ENCODE measurements around the gene NMT2. TPM values are rescaled to one million over a fixed set of nuclear protein-coding genes. Genes with fewer than 3 reads are reported as not detected.

The NMT2 gene
- total and polyA plus RNA-seq, 2 of the 4 experiments (the other 2 are of a cell fraction) = 18.7 to 41.0 TPM

- Histone ChIP-seq H3K9me3 (ENCODE audit: control insufficient read depth, insufficient read depth, low read length) (no peaks in the 10 kb centered on the region), H2AK9ac (replicated peaks; ENCODE audit: low read depth, low read length, poor library complexity) (no peak overlapping the region), H4K20me1 (ENCODE audit: insufficient read depth, low read length) (no peaks in the 10 kb centered on the region), H3K27ac (ENCODE audit: insufficient read depth, low read length) (no peak overlapping the region), H4K5ac (ENCODE audit: low read depth, low read length) (no peak overlapping the region), H2BK120ac (ENCODE audit: low read depth, low read length) (no peak overlapping the region), H2AFZ (replicated peaks; ENCODE audit: low read length, poor library complexity) (no peak overlapping the region), H3K4me1 (ENCODE audit: control insufficient read depth, insufficient read depth, low read length) (no peaks in the 10 kb centered on the region), H3K14ac (replicated peaks; ENCODE audit: low read depth, low read length) (no peak overlapping the region), H3K4me3 (ENCODE audit: insufficient read depth, low read depth, low read length) (no peak overlapping the region), H3K18ac (ENCODE audit: low read depth, low read length) (no peak overlapping the region), H3K4ac (ENCODE audit: low read depth, low read length) (no peak overlapping the region), H2BK5ac (ENCODE audit: low read depth, low read length, poor library complexity, severe bottlenecking) (no peak overlapping the region), H3K9me1 (ENCODE audit: insufficient read depth, low read length) (peaks cover under 1% of the 10 kb centered on the region; the same call in 1 of the 2 replicates), H2BK20ac (ENCODE audit: low read depth, low read length) (no peak overlapping the region), H3K4me2 (ENCODE audit: low read depth, low read length) (no peak overlapping the region), H4K91ac (ENCODE audit: insufficient read depth, low read depth, low read length) (no peak overlapping the region), H3K27me3 (ENCODE audit: control insufficient read depth, insufficient read depth, low read length) (no peaks in the 10 kb centered on the region), H3K36me3 (ENCODE audit: control insufficient read depth, insufficient read depth, low read length) (no peaks in the 10 kb centered on the region), H2BK15ac (ENCODE audit: low read depth, low read length) (no peak overlapping the region), H3K9ac (ENCODE audit: low read depth, low read length) (no peak overlapping the region), H3K56ac (ENCODE audit: extremely low read depth, insufficient read depth, low read length) (no peak overlapping the region), H4K8ac (ENCODE audit: low read depth in 2 of 2, low read length in 2 of 2) (no peak overlapping the region), H3K79me1 (ENCODE audit: low read depth in 1 of 2, low read length in 2 of 2) (no peaks in the 10 kb centered on the region), H3K23ac (ENCODE audit: low read depth, low read length) (no peak overlapping the region), H2AK5ac (ENCODE audit: low read depth, low read length) (no peak overlapping the region)
- in situ Hi-C loops (cut with MboI; ENCODE audit: low sequenced_read_pairs) = loop anchor here (25.0 kb wide), 1 partner anchor 579 kb away; no protein-coding TSS in a partner anchor
- DNase-seq (no peak), ATAC-seq (ENCODE audit: low read depth) (no peak)
- intact Hi-C loops (cut with micrococcal nuclease) = no loop called here
- CTCF ChIA-PET = no interaction called here
- dilution Hi-C loops (cut with HindIII; ENCODE audit: low sequenced_read_pairs, unreplicated experiment) = no loop called here
- no TSS peak for BruUV-seq (replicated peaks)
- POLR2A ChIA-PET (ENCODE audit: unreplicated experiment) = no interaction called here
- TF ChIP-seq RAD21 (IDR thresholded peaks at IDR 0.05; ENCODE audit: low read length) (no peak), RCOR1 (IDR thresholded peaks at IDR 0.05; ENCODE audit: insufficient replicate concordance, low read length) (no peak), FOS (IDR thresholded peaks at IDR 0.05; ENCODE audit: low read depth, low read length) (no peak), CTCF (conservative IDR thresholded peaks at IDR 0.05; ENCODE audit: low read depth, low read length) (no peak), USF2 (IDR thresholded peaks at IDR 0.05; ENCODE audit: low read depth, low read length) (no peak), MAFK (IDR thresholded peaks at IDR 0.05; ENCODE audit: low read depth, low read length) (no peak), MAZ (IDR thresholded peaks at IDR 0.05; ENCODE audit: borderline replicate concordance, low read depth, low read length) (no peak), SMC3 (IDR thresholded peaks at IDR 0.05; ENCODE audit: low read depth, low read length) (no peak), POLR2A (IDR thresholded peaks at IDR 0.05; ENCODE audit: low read depth, low read length) (no peak), ELK1 (IDR thresholded peaks at IDR 0.05; ENCODE audit: borderline replicate concordance, low read depth, low read length) (no peak)
- 96% methylated on average over 3 of the region's 5 CpGs; no CpG with 5 or more reads in 1 of the 2 experiments for WGBS, 2 experiments (ENCODE audit: extremely low coverage in 2 of 2, insufficient read length in 1 of 2)
Measured at GRCh38 chr10:15091418-15091817, 77.1 kb downstream of the NMT2 start.
